ENCODE results near the gene UXT. TPM values are rescaled to one million over a fixed set of nuclear protein-coding genes. Genes with fewer than 3 reads are reported as not detected.

UXT gene
- total RNA-seq, 1 donor from 2014 or later: 77.5 TPM

- Histone ChIP-seq H3K9me3 (no peaks in the 10 kb centered on the region), H3K4me3 (peak overlapping the region; percentile 56), H3K4me1 (no peaks in the 10 kb centered on the region), H3K27me3 (no peaks in the 10 kb centered on the region), H3K36me3 (peaks cover 16% of the 10 kb centered on the region), H3K27ac (peak overlapping the region; percentile 66)
- intact Hi-C loops (cut with DNase I): no loop called here
- DNase-seq (no peak), ATAC-seq (no peak)
- no peak for TF ChIP-seq CTCF (IDR thresholded peaks at IDR 0.05)
Measured at GRCh38 chrX:47651043-47651905, 7.7 kb downstream of the UXT start.

GRCh38 chrX:47650164-47651042 lies 8.6 kb downstream of the UXT start, which contains the start of gene ELK1:
ELK1 (minus strand) TSS chrX:47650563; CDS start chrX:47641441, 9,122 bp downstream.
- ATAC-seq: peak; percentile 98
- Histone ChIP-seq H3K4me3 (peak within 1 kb of the TSS; percentile 56), H3K27ac (peak within 1 kb of the TSS; percentile 75), H3K9me3 (no peaks in the 10 kb centered on the region), H3K36me3 (peaks cover 10% of the 10 kb centered on the region), H3K27me3 (no peaks in the 10 kb centered on the region), H3K4me1 (no peaks in the 10 kb centered on the region)
- TF ChIP-seq CTCF (IDR thresholded peaks at IDR 0.05): no peak
- intact Hi-C loops (cut with DNase I): no loop called here
- DNase-seq: peak; percentile 95

GRCh38 chrX:47649781-47650163 lies 9.2 kb downstream of the UXT start:
- Histone ChIP-seq H3K27ac (peak overlapping the region; percentile 75), H3K4me1 (no peaks in the 10 kb centered on the region), H3K36me3 (peaks cover 4% of the 10 kb centered on the region), H3K4me3 (peak overlapping the region; percentile 56), H3K9me3 (no peaks in the 10 kb centered on the region), H3K27me3 (no peaks in the 10 kb centered on the region)
- intact Hi-C loops (cut with DNase I): no loop called here
- DNase-seq (no peak), ATAC-seq (no peak)
- TF ChIP-seq CTCF (IDR thresholded peaks at IDR 0.05): no peak

GRCh38 chrX:47649271-47649670 lies 9.7 kb downstream of the UXT start:
- H3K27ac ChIP-seq: no peak overlapping the region
- intact Hi-C loops (cut with DNase I): no loop called here
- no peak for DNase-seq

GRCh38 chrX:47648376-47648775 lies 10.6 kb downstream of the UXT start:
- H3K4me3 ChIP-seq: no peak overlapping the region
- no peak for TF ChIP-seq CTCF (IDR thresholded peaks at IDR 0.05)
- H3K27me3 ChIP-seq: no peaks in the 10 kb centered on the region
- H3K9me3 ChIP-seq: no peaks in the 10 kb centered on the region
- peaks cover 4% of the 10 kb centered on the region for H3K4me1 ChIP-seq
- intact Hi-C loops (cut with DNase I): no loop called here
- H3K36me3 ChIP-seq: no peaks in the 10 kb centered on the region
- ATAC-seq: no peak
- no peak overlapping the region for H3K27ac ChIP-seq
- no peak for DNase-seq

More at GRCh38 chrX:47649271-47649670, 9.7 kb downstream of the UXT start:
- H3K4me3 ChIP-seq: peak overlapping the region; percentile 56
- no peak for TF ChIP-seq CTCF (IDR thresholded peaks at IDR 0.05)
- ATAC-seq: no peak
- peaks cover 1% of the 10 kb centered on the region for H3K4me1 ChIP-seq
- H3K36me3 ChIP-seq: no peaks in the 10 kb centered on the region
- H3K27me3 ChIP-seq: no peaks in the 10 kb centered on the region
- no peaks in the 10 kb centered on the region for H3K9me3 ChIP-seq

All from upper lobe of right lung (tissue), 1 donor.